Small intestine (tissue), 7 donors: Measurements from ENCODE around the gene MYO9B. TPM values are rescaled to one million over a fixed set of nuclear protein-coding genes. Genes with fewer than 3 reads are reported as not detected.
A peak's percentile ranks its signal among the peaks of the same experiment; 100 is the strongest.

Experiments used
- DNase-seq, 2 donors: peaks; one replicate each; pipeline versions ENCODE4 v3.0.0 to v3.0.0-alpha.2; 2013
- FAIRE-seq: peaks from 2 replicates; lab custom pipeline; 2012; peaks lifted over from hg19 to GRCh38; lab: Jason Lieb, UNC
- H3K27ac ChIP-seq, 3 donors: one replicate each; pipeline ENCODE4 v1.5.1; 2013; ENCODE audit warnings: low read length in 2 of 3, mild to moderate bottlenecking in 2 of 3, control low read depth in 1 of 3, inconsistent platforms in 1 of 3, low read depth in 1 of 3, moderate library complexity in 1 of 3
- H3K27me3 ChIP-seq, 3 donors: one replicate each; pipeline ENCODE4 v1.6.1; 2013; ENCODE audit warnings: low read length in 3 of 3, inconsistent platforms in 1 of 3; ENCODE audit not compliant: control insufficient read depth in 3 of 3, insufficient read depth in 3 of 3
- H3K36me3 ChIP-seq, 3 donors: one replicate each; pipeline ENCODE4 v1.6.1; 2013; ENCODE audit warnings: low read length in 3 of 3, inconsistent platforms in 1 of 3, low read depth in 1 of 3, mild to moderate bottlenecking in 1 of 3, moderate library complexity in 1 of 3; ENCODE audit not compliant: control insufficient read depth in 3 of 3, insufficient read depth in 2 of 3
- H3K4me1 ChIP-seq, 3 donors: one replicate each; pipeline ENCODE4 v1.6.1; 2013; ENCODE audit warnings: low read length in 2 of 3, inconsistent platforms in 1 of 3, low read depth in 1 of 3, mild to moderate bottlenecking in 1 of 3, moderate library complexity in 1 of 3; ENCODE audit not compliant: control insufficient read depth in 3 of 3, insufficient read depth in 2 of 3
- H3K4me3 ChIP-seq, 3 donors: one replicate each; pipeline ENCODE4 v1.5.1; 2013; ENCODE audit warnings: low read length in 3 of 3, control low read depth in 1 of 3, inconsistent platforms in 1 of 3, low read depth in 1 of 3, mild to moderate bottlenecking in 1 of 3, moderate library complexity in 1 of 3
- H3K9me3 ChIP-seq, 2 donors: one replicate each; pipeline ENCODE4 v1.6.1; 2013; ENCODE audit warnings: low read depth in 1 of 2, low read length in 1 of 2; ENCODE audit not compliant: control insufficient read depth in 2 of 2, insufficient read depth in 1 of 2
- WGBS, 3 donors: extraction: QIAGEN DNeasy Blood & Tissue Kit; methylation state at CpG; one replicate each; pipeline ENCODE4 v1.1.7; 2013; 5-methylcytosine and 5-hydroxymethylcytosine counted together
- polyA plus RNA-seq, 4 donors: library from polyadenylated mRNA; stranded (reverse) in 3 of 4; unstranded in 1 of 4; fragments of 200-250 nt in 3 of 4; fragments of 120-200 nt in 1 of 4; gene quantifications; one replicate each; pipeline versions ENCODE4 v1.2.1 to v1.2.3, GENCODE V29; 2013
- donor health status: healthy with polysubstance abuse.
- donor health status: control.
- donor health status: control.
- donor health status: Bipolar disorder and iron deficiency.
- donor health status: healthy.

MYO9B gene
- polyA plus RNA-seq, 4 donors: 31.6 to 62.1 (median 47.9) TPM

DNA sequence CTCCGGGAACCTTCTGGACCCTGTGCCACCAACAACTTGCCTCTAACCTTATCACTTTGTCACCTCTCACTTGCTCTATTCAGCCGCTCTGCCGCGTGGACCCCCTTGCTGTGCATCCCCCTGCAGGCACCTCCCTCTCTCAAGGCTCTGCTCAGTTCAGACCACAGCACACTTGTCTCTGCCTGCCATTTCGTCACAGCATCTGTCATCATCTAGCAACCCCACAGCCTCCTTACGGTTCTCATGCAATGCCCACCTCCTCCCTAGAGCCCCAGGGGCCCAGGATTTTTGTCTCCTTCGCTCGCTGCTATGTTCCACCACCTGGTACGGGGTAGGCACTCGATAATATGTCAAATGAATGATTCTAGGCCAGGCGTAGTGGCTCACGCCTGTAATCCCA, 5.2 kb upstream of the MYO9B start:
- 90 to 93% (median 90%) methylated on average over 12 of the region's 12 CpGs for WGBS, 3 donors

DNA sequence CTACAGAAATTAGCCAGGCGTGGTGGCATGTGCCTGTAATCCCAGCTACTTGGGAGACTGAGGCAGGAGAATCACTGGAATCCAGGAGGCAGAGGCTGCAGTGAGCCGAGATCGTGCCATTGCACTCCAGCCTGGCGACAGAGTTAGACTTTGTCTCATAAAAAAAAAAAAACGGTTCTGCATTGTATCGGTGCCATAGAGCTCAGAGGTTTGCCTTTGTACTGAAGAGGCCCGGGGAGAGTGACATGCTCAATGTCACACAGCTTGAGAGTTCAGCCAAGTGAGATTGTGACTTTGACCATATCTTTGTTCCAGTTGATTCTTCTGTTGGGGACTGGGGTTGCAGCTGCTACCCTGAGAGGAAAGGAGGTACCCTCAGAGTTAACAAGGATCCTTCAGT, 4.7 kb upstream of the MYO9B start:
- Histone ChIP-seq H3K9me3 (no peaks in the 10 kb centered on the region), H3K4me3 (no peak overlapping the region), H3K4me1 (peaks cover 0 to 12% (median 2%) of the 10 kb centered on the region in 3 donors), H3K27ac (no peak overlapping the region), H3K36me3 (peaks cover 0 to 51% (median 3%) of the 10 kb centered on the region in 3 donors), H3K27me3 (no peaks in the 10 kb centered on the region)
- WGBS, 3 donors: 26 to 72% (median 57%) methylated on average over 7 of the region's 7 CpGs
- FAIRE-seq: no peak
- DNase-seq: peak; percentile 35 to 51

More for the DNA sequence above, 5.2 kb upstream of the MYO9B start:
- peaks cover 0 to 12% (median 2%) of the 10 kb centered on the region in 3 donors for H3K4me1 ChIP-seq
- no peaks in the 10 kb centered on the region for H3K9me3 ChIP-seq
- DNase-seq: no peak
- no peaks in the 10 kb centered on the region for H3K27me3 ChIP-seq
- H3K27ac ChIP-seq: no peak overlapping the region
- H3K4me3 ChIP-seq: no peak overlapping the region
- peaks cover 0 to 53% (median 3%) of the 10 kb centered on the region in 3 donors for H3K36me3 ChIP-seq
- no peak for FAIRE-seq

DNA sequence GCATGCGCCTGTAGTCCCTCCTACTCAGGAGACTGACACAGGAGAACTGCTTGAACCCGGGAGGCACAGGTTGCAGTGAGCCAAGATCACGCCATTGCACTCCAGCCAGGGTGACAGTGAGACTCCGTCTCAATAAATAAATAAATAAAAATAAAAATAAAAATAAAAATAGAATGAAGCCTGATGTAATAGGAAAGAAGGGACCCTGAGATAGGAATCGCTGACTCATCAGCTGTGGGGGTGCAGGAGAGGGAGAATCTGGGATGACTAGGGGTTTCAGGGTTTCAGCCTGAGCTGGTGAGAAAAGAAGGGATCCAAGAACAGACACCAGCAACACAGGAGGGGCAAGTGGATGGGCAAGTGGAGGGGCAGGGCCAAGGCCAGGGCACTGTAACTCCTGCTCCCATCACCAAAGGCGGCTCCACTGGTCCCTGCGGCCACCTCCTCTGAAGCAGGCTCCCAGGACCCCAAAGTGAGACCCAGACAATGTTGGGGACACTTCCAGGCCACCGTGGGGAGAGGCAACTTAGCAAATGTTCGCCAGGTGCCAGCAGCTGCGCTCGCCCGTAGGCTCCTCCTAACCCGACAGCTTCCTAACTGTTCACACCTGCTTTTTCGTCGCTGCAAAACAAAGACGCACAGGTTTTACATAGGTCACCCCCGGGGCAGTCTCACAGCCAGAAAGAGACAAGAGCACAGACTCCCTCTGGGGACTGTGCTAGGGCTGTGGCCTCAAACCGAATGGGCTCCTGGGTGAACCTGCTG, 1.5 kb upstream of the MYO9B start:
- FAIRE-seq (no peak), DNase-seq (peak in 1 of 2 donors; percentile 38)
- Histone ChIP-seq H3K27me3 (no peaks in the 10 kb centered on the region), H3K9me3 (no peaks in the 10 kb centered on the region), H3K36me3 (peaks cover 0 to 42% (median 0%) of the 10 kb centered on the region in 3 donors), H3K27ac (peak overlapping the region in 1 of 3 donors; percentile 78), H3K4me3 (peak overlapping the region; percentile 13 to 87 (median 75)), H3K4me1 (peaks cover 2 to 19% (median 7%) of the 10 kb centered on the region in 3 donors)
- WGBS, 3 donors: 26 to 42% (median 36%) methylated on average over 18 of the region's 18 CpGs

DNA sequence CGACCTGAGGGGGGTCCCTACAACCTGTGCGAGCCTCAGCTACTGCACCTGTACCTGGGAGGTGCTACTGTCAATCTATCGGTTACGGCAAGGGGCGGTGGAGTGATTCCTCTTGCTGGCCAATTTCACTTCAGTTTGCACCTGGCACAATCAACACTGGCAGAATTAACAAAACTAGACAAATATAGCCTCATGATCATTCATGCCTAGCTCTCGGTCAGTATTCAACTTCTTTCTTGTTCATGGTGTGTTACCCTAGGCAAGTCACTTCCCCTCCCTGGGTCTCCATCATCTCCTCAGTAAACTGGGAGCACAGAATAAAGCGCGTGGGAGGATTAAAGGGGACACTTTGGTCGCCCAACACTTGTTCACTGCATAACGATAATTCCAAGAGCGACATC, 943 bp upstream of the MYO9B start:
- H3K4me1 ChIP-seq: peaks cover 2 to 19% (median 9%) of the 10 kb centered on the region in 3 donors
- no peaks in the 10 kb centered on the region for H3K9me3 ChIP-seq
- WGBS, 3 donors: 2 to 8% (median 3%) methylated on average over 11 of the region's 11 CpGs
- no peak for FAIRE-seq
- peaks cover 0 to 39% (median 0%) of the 10 kb centered on the region in 3 donors for H3K36me3 ChIP-seq
- no peak for DNase-seq
- H3K4me3 ChIP-seq: peak overlapping the region; percentile 13 to 87 (median 75)
- H3K27ac ChIP-seq: peak overlapping the region; percentile 60 to 88 (median 78)
- H3K27me3 ChIP-seq: no peaks in the 10 kb centered on the region

DNA sequence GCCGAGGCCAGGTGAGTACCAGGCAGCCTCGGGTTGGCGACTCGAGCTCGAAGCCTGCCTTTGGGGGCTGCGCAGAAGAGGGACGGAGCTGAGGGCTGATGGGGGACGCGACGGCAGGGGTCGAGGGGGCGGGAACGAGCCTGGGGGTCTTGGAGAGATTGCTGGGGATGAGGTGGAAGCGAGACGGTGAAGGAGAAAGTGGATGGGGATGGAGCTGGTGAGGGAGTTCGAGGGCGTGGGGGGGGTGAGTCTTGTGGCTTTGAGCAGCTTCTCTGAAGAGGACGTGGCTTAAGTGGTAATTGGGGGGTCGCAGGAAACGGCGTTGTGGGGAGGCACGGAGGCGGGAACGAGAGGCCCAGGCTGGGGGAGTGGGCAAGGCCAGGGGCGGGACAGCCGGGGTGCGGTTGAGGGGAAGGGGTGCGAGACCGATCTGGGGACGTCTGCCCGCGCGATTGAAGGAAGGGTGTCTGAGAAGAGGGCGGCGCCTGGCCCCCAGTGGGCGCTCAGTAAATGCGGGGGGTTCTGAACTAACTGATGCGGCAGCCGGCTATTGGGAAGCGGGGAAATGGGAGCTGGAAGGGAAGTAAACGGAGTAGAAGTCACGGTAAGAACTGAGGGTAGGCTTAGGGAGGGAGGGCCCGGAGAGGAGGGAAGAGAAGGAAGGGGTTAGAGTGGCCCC, 426 bp downstream of the MYO9B start:
- peak; percentile 49 to 59 for DNase-seq
- H3K27ac ChIP-seq: peak overlapping the region; percentile 57 to 91 (median 77)
- no peaks in the 10 kb centered on the region for H3K9me3 ChIP-seq
- peaks cover 2 to 18% (median 9%) of the 10 kb centered on the region in 3 donors for H3K4me1 ChIP-seq
- no peak for FAIRE-seq
- H3K36me3 ChIP-seq: peaks cover 0 to 31% (median 0%) of the 10 kb centered on the region in 3 donors
- H3K27me3 ChIP-seq: no peaks in the 10 kb centered on the region
- peak overlapping the region; percentile 78 to 89 (median 85) for H3K4me3 ChIP-seq
- 0 to 1% (median 0%) methylated on average over 35 to 43 of the region's 43 CpGs for WGBS, 3 donors

DNA sequence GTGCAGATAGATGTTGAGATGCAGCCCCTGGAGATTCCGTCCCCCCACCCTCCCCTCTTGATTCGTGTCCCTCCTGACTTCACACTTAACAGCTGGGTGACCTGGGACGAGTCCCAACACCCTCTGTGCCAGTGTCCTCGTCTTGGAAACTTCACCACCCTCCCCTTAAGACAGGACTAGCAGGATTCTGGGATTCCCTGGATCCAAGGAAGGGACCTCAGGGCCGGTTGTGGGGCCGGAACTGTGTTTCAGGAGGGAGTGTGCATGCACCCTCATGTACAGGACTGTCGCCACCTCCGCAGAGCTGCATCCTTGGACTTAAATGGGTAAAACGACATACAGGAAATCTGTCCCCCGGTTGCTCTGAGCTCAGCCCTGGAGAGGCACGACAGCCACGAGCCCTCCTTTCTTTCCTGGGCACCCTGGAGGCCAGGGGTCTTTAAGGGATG, 990 bp downstream of the MYO9B start:
- Histone ChIP-seq H3K27ac (peak overlapping the region; percentile 57 to 91 (median 77)), H3K4me1 (peaks cover 0 to 13% (median 9%) of the 10 kb centered on the region in 3 donors), H3K27me3 (no peaks in the 10 kb centered on the region), H3K4me3 (peak overlapping the region; percentile 78 to 89 (median 85)), H3K9me3 (no peaks in the 10 kb centered on the region), H3K36me3 (peaks cover 0 to 25% (median 0%) of the 10 kb centered on the region in 3 donors)
- peak; percentile 25 to 41 for DNase-seq
- 4 to 5% (median 4%) methylated on average over 12 of the region's 12 CpGs for WGBS, 3 donors
- no peak for FAIRE-seq

DNA sequence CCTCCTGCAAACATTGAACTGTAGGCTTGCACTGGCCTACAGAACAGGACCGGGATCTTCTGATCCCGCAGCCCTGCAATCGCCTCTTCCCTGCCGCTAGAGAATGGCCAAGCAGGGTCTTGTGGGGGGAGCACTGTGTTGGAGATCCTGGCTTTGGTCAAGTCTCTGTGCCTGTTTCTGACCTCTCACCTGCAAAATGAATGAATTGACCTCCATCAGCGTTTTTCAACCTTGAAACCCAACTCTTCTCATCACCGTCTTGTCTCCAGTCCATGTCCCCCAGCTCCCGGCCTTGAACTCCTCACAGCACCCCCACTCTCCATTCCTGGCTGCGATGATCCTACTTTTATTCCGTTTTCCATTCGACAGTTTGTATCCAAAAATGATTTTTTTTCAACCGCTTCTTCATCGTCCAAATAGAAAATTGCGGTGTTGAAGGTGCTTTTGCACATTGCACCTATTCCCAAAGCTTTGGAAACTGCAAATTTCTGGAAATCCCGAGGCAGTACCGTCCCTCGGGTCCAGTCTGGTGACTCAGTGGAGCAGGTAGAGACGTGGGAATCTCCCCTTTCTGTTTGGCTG, 2.0 kb downstream of the MYO9B start:
- H3K4me3 ChIP-seq: no peak overlapping the region
- peak overlapping the region in 2 of 3 donors; percentile 1 to 17 for H3K27ac ChIP-seq
- WGBS, 3 donors: 84 to 89% (median 85%) methylated on average over 17 of the region's 17 CpGs
- peaks cover 0 to 26% (median 0%) of the 10 kb centered on the region in 3 donors for H3K36me3 ChIP-seq
- H3K4me1 ChIP-seq: peaks cover 0 to 13% (median 12%) of the 10 kb centered on the region in 3 donors
- H3K27me3 ChIP-seq: no peaks in the 10 kb centered on the region
- no peak for FAIRE-seq
- DNase-seq: no peak
- H3K9me3 ChIP-seq: no peaks in the 10 kb centered on the region
